Kidney (tissue), 14 donors: ENCODE results near the gene NPFFR1. TPM values are rescaled to one million over a fixed set of nuclear protein-coding genes. Genes with fewer than 3 reads are reported as not detected.
A peak's percentile ranks its signal among the peaks of the same experiment; 100 is the strongest.

Experiments used
- DNase-seq, 5 donors: peaks; one replicate each; pipeline ENCODE4 v3.0.0-alpha.2; 2013 to 2020
- FAIRE-seq: peaks from 2 replicates; lab custom pipeline; 2012; peaks lifted over from hg19 to GRCh38; lab: Jason Lieb, UNC
- H3K27ac ChIP-seq, 2 donors: one replicate each; pipeline ENCODE4 v1.7.0; 2013; ENCODE audit warnings: low read depth in 2 of 2, low read length in 2 of 2, inconsistent platforms in 1 of 2
- H3K27me3 ChIP-seq: one replicate; pipeline ENCODE4 v1.7.1; 2013; ENCODE audit warnings: low read length, inconsistent platforms; ENCODE audit not compliant: control insufficient read depth, insufficient read depth
- H3K36me3 ChIP-seq, 3 donors: one replicate each; pipeline versions ENCODE4 v1.7.0 to v1.7.1; 2013; ENCODE audit warnings: low read length in 3 of 3, control low read depth in 1 of 3, inconsistent platforms in 1 of 3; ENCODE audit not compliant: insufficient read depth in 3 of 3, control insufficient read depth in 2 of 3
- H3K4me1 ChIP-seq, 3 donors: one replicate each; pipeline versions ENCODE4 v1.7.0 to v1.7.1; 2013; ENCODE audit warnings: low read length in 3 of 3, inconsistent platforms in 1 of 3, low read depth in 1 of 3; ENCODE audit not compliant: control insufficient read depth in 2 of 3, insufficient read depth in 2 of 3
- H3K4me3 ChIP-seq, 3 donors: one replicate each; pipeline versions ENCODE4 v1.7.0 to v1.8.1; 2013; ENCODE audit warnings: low read length in 3 of 3, control low read depth in 1 of 3, inconsistent platforms in 1 of 3
- H3K9ac ChIP-seq, 3 donors: one replicate each; pipeline versions ENCODE4 v1.7.0 to v1.7.1; 2013; ENCODE audit warnings: low read length in 3 of 3, control low read depth in 1 of 3, inconsistent platforms in 1 of 3
- H3K9me3 ChIP-seq, 3 donors: one replicate each; pipeline versions ENCODE4 v1.7.0 to v1.7.1; 2013; ENCODE audit warnings: low read length in 3 of 3, control low read depth in 1 of 3, inconsistent platforms in 1 of 3; ENCODE audit not compliant: control insufficient read depth in 2 of 3, insufficient read depth in 1 of 3
- CTCF ChIP-seq: IDR thresholded peaks from 3 replicates; pipeline ENCODE4 v1.5.1; 2012; ENCODE audit warnings: mild to moderate bottlenecking, moderate library complexity, borderline replicate concordance; ENCODE audit not compliant: insufficient read depth; ENCODE audit errors: extremely low read depth
- intact Hi-C: fragments of 100-400 bp; cut with DNase I; formaldehyde crosslinking; loops from one replicate; pipeline ENCODE4 v1.11.1; 2022
- polyA plus RNA-seq: library from polyadenylated mRNA; stranded (reverse); fragments of 350-450 nt; fragmentation: Illumina TruSeq; extraction: RNeasy Lipid Tissue Mini Kit (QIAGEN cat#74804); gene quantifications from one replicate; pipeline ENCODE4 v1.2.3, GENCODE V29; 2014; ENCODE audit warnings: low read depth, low replicate concordance; ENCODE audit not compliant: insufficient read depth
- total RNA-seq: library from RNA; stranded (reverse); fragmentation: NEBNext Ultra II Directional; extraction: Animal tissue kit (Norgen Biotek cat#: 25700); gene quantifications from one replicate; pipeline ENCODE4 v1.2.1, GENCODE V29; 2021
- donor health status: control.
- donor health status: control.
- donor health status: control.
- donor health status: control.
- donor health status: control.
- donor health status: DM: yes; HTN: yes; CAD: no.
- donor health status: Normal renal cell carcinoma (clear cell type).

The NPFFR1 gene
- total and polyA plus RNA-seq, 2 donors from 2014 or later, result 0.09 TPM; not detected in 1

DNA sequence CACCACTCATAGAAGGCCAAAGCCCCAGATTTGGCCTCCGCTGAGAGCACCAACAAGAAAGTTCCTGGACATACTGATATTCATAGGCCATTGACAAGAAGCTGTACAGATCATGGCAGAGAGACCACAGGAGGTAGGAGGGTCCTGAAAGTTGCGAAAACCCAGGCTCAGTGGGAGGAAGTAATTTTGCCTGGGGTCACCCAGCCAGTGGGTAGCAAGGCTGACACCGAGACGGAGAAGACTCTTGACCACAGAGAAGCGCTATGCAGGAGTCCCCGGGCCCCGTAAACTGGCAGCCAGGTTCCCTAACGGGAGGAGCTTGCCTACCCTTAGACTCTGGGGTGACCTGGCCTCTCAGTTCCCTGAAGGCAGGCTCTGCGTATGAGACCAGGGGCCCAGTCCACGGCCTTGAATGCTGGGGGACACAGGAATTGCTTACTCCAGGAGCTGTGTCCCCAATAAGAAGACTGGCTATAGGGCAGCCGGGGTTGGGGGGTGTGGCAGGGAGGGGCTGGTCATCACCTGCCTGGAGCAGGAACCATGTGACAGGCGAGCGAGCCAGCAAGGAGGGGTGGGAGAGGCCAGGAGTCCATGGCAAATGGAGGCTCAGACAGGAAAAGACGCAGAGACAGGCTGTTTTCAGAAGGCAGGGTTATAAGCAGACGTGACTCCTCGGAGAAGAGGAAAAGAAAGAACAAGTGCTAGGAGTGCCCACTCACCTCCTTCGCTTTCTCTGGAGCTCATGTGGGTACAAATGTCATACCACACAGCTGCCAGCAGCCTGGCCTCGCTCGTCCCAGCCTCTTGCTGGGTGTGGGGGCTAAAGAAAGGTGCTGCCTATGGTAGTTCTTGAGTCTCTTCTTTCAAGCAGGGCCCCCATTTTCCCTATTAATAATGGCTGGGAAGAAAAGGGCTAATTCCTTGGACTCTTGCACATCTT is 24.6 kb upstream of the NPFFR1 start:
- FAIRE-seq (no peak), DNase-seq (peak in 1 of 5 donors; percentile 47)
- intact Hi-C loops, result no loop called here
- Histone ChIP-seq H3K4me3 (no peak overlapping the region), H3K9me3 (no peaks in the 10 kb centered on the region), H3K27ac (no peak overlapping the region), H3K4me1 (no peaks in the 10 kb centered on the region), H3K27me3 (no peaks in the 10 kb centered on the region), H3K36me3 (no peaks in the 10 kb centered on the region), H3K9ac (no peak overlapping the region)
- TF ChIP-seq CTCF, result no peak

DNA sequence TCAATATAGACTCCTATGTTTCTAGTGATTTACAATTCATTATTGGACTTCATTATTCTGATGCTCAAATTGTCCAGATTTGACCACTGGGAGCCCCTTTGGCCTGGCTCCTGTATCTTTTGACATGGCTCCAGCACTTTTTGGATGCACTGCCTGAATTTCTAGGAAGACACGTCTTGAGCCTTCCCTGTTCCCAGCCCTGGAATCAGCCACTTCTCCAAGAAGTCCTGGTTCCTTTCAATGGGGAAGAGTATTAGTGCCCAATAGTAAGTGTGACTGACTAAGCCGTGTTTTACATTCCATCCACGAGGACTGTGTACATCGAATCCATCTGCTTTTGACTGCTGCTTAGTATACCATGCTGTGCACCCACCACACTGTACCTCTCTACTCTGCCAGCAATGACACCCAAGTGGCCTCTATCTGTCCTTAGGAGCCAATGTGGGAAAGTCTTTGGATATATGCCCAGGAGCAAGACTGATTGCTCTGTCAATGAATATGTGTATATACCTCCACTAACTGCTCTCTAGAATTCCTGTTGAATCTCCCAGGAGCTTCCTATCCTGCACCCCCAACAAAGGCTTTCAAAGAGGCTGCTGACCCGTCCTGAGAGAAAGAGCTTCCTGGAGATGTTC is 23.2 kb upstream of the NPFFR1 start:
- intact Hi-C loops, result no loop called here
- no peak overlapping the region for H3K27ac ChIP-seq
- no peaks in the 10 kb centered on the region for H3K4me1 ChIP-seq
- no peaks in the 10 kb centered on the region for H3K9me3 ChIP-seq
- H3K4me3 ChIP-seq, result no peak overlapping the region
- DNase-seq (no peak), FAIRE-seq (no peak)
- no peaks in the 10 kb centered on the region for H3K27me3 ChIP-seq
- no peak overlapping the region for H3K9ac ChIP-seq
- TF ChIP-seq CTCF, result no peak
- no peaks in the 10 kb centered on the region for H3K36me3 ChIP-seq

DNA sequence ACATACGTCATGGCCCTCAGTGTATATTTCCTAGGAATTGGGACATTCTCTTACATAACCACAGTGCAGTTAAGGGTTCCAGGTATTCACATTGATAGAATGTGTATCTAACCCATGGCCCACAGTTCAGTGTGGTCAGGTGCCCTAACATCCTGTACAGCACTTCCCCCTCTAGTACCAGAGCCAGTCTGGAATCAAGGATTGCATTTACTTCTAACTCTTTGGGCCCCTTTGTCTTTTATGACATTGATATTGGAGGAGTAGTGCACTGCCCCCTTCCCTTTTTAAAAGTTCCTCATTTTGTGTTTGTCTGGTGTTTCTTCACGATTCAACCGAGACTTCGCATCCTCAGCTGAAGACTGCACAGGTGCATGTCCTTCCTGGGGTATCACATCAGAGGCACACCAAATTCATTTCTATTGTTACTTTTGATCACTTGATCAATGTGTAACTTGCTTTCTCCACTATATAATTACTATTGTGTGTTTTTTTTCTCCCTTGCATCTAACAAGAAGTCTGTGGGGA is 22.4 kb upstream of the NPFFR1 start:
- no peaks in the 10 kb centered on the region for H3K4me1 ChIP-seq
- DNase-seq (no peak), FAIRE-seq (no peak)
- no peak overlapping the region for H3K27ac ChIP-seq
- TF ChIP-seq CTCF, result no peak
- H3K9me3 ChIP-seq, result no peaks in the 10 kb centered on the region
- H3K36me3 ChIP-seq, result no peaks in the 10 kb centered on the region
- no peak overlapping the region for H3K9ac ChIP-seq
- no peak overlapping the region for H3K4me3 ChIP-seq
- intact Hi-C loops, result no loop called here
- H3K27me3 ChIP-seq, result no peaks in the 10 kb centered on the region
